IMR-90 (cell line): ENCODE measurements around the gene RPTOR. TPM values are rescaled to one million over a fixed set of nuclear protein-coding genes. Genes with fewer than 3 reads are reported as not detected.

ENCODE experiments used
- ATAC-seq: fragments of 200-7000 bp; cut with Tn5 transposase; 2 replicates; pipeline ENCODE4 v1.9.1; 2020; ENCODE audit warnings: low read depth, mild to moderate bottlenecking, moderate library complexity
- BruUV-seq: library from RNA; stranded (reverse); fragments of 400-500 nt; replicated peaks from 2 replicates; lab custom pipeline; 2021; lab: Mats Ljungman, UMichigan
- CTCF ChIA-PET: fragments of 300-600 bp; formaldehyde crosslinking; extraction: SDS; loops from one replicate; lab custom pipeline; 2021; ENCODE audit warnings: antibody characterized with exemption; lab: Yijun Ruan, JAX
- POLR2A ChIA-PET: fragments of 300-600 bp; sonication (Branson Sonifier 250); formaldehyde crosslinking; loops from one replicate; lab custom pipeline; 2022; ENCODE audit warnings: antibody characterized with exemption; ENCODE audit not compliant: unreplicated experiment; lab: Charles Lee
- DNase-seq: peaks from one replicate; pipeline ENCODE4 v3.0.0; 2013
- H2AFZ ChIP-seq: replicated peaks from 2 replicates; pipeline ENCODE3; 2013; ENCODE audit warnings: low read length, mild to moderate bottlenecking; ENCODE audit not compliant: poor library complexity
- H2AK5ac ChIP-seq: 2 replicates; pipeline ENCODE4 v1.6.1; 2013; ENCODE audit warnings: low read depth, low read length, inconsistent platforms
- H2AK9ac ChIP-seq: replicated peaks from 2 replicates; pipeline ENCODE3; 2013; ENCODE audit warnings: mild to moderate bottlenecking, low read depth, low read length, moderate library complexity; ENCODE audit not compliant: poor library complexity
- H2BK120ac ChIP-seq: 2 replicates; pipeline ENCODE4 v1.6.1; 2013; ENCODE audit warnings: low read depth, low read length, inconsistent platforms
- H2BK15ac ChIP-seq: 3 replicates; pipeline ENCODE4 v1.6.1; 2013; ENCODE audit warnings: low read depth, low read length, inconsistent platforms
- H2BK20ac ChIP-seq: 2 replicates; pipeline ENCODE4 v1.6.1; 2013; ENCODE audit warnings: low read depth, mild to moderate bottlenecking, inconsistent platforms, low read length, moderate library complexity
- H2BK5ac ChIP-seq: 2 replicates; pipeline ENCODE4 v1.6.1; 2013; ENCODE audit warnings: mild to moderate bottlenecking, low read depth, low read length, inconsistent platforms; ENCODE audit not compliant: poor library complexity, severe bottlenecking
- H3K14ac ChIP-seq: replicated peaks from 2 replicates; pipeline ENCODE4 v1.6.1; 2013; ENCODE audit warnings: low read depth, low read length, inconsistent platforms
- H3K18ac ChIP-seq: 2 replicates; pipeline ENCODE4 v1.6.1; 2013; ENCODE audit warnings: low read depth, low read length, control low read depth
- H3K23ac ChIP-seq: 2 replicates; pipeline ENCODE4 v1.6.1; 2013; ENCODE audit warnings: low read depth, low read length, inconsistent platforms
- H3K27ac ChIP-seq: 2 replicates; pipeline ENCODE4 v1.5.1; 2013; ENCODE audit warnings: mild to moderate bottlenecking, control low read depth, low read length; ENCODE audit not compliant: insufficient read depth
- H3K27me3 ChIP-seq: 2 replicates; pipeline ENCODE4 v1.6.1; 2013; ENCODE audit warnings: low read length; ENCODE audit not compliant: control insufficient read depth, insufficient read depth
- H3K36me3 ChIP-seq: 2 replicates; pipeline ENCODE4 v1.6.1; 2013; ENCODE audit warnings: low read length, mixed read lengths; ENCODE audit not compliant: control insufficient read depth, insufficient read depth
- H3K4ac ChIP-seq: 2 replicates; pipeline ENCODE4 v1.6.1; 2013; ENCODE audit warnings: low read depth, low read length, inconsistent platforms
- H3K4me1 ChIP-seq: 2 replicates; pipeline ENCODE4 v1.6.1; 2013; ENCODE audit warnings: low read length, mixed read lengths; ENCODE audit not compliant: control insufficient read depth, insufficient read depth
- H3K4me2 ChIP-seq: 2 replicates; pipeline ENCODE4 v1.6.1; 2013; ENCODE audit warnings: low read depth, mild to moderate bottlenecking, control low read depth, low read length, moderate library complexity
- H3K4me3 ChIP-seq: 2 replicates; pipeline ENCODE4 v1.5.1; 2013; ENCODE audit warnings: low read depth, mild to moderate bottlenecking, control low read depth, low read length, moderate library complexity; ENCODE audit not compliant: insufficient read depth
- H3K56ac ChIP-seq: 2 replicates; pipeline ENCODE4 v1.6.1; 2013; ENCODE audit warnings: low read length, inconsistent platforms; ENCODE audit not compliant: insufficient read depth; ENCODE audit errors: extremely low read depth
- H3K79me1 ChIP-seq, 2 experiments: 2 replicates each; pipeline ENCODE4 v1.6.1; 2013; ENCODE audit warnings: low read length in 2 of 2, inconsistent platforms in 1 of 2, low read depth in 1 of 2
- H3K9ac ChIP-seq: 2 replicates; pipeline ENCODE4 v1.6.1; 2013; ENCODE audit warnings: low read depth, low read length, control low read depth
- H3K9me1 ChIP-seq: 2 replicates; pipeline ENCODE4 v1.6.1; 2013; ENCODE audit warnings: low read length, inconsistent platforms; ENCODE audit not compliant: insufficient read depth
- H3K9me3 ChIP-seq: 2 replicates; pipeline ENCODE4 v1.6.1; 2013; ENCODE audit warnings: low read length; ENCODE audit not compliant: control insufficient read depth, insufficient read depth
- H4K20me1 ChIP-seq: 2 replicates; pipeline ENCODE4 v1.6.1; 2013; ENCODE audit warnings: low read length, inconsistent platforms; ENCODE audit not compliant: insufficient read depth
- H4K5ac ChIP-seq: 2 replicates; pipeline ENCODE4 v1.6.1; 2013; ENCODE audit warnings: mild to moderate bottlenecking, low read depth, low read length, control low read depth
- H4K8ac ChIP-seq, 2 experiments: 2 replicates each; pipeline ENCODE4 v1.6.1; 2013; ENCODE audit warnings: low read depth in 2 of 2, low read length in 2 of 2, control low read depth in 1 of 2, inconsistent platforms in 1 of 2
- H4K91ac ChIP-seq: 2 replicates; pipeline ENCODE4 v1.6.1; 2013; ENCODE audit warnings: low read depth, low read length, inconsistent platforms; ENCODE audit not compliant: insufficient read depth
- BHLHE40 ChIP-seq: fragments of 150-350 bp; IDR thresholded peaks from 2 replicates; pipeline ENCODE4 v1.6.1; 2016; ENCODE audit warnings: mild to moderate bottlenecking, low read depth, low read length
- CEBPB ChIP-seq: IDR thresholded peaks from 2 replicates; pipeline ENCODE4 v1.6.1; 2012; ENCODE audit warnings: low read depth, low read length, improper control_type of control experiment
- MXI1 ChIP-seq: IDR thresholded peaks from 2 replicates; pipeline ENCODE4 v1.6.1; 2012; ENCODE audit warnings: low read depth, mild to moderate bottlenecking, low read length, moderate library complexity, borderline replicate concordance
- NFE2L2 ChIP-seq: fragments of 150-350 bp; IDR thresholded peaks from 2 replicates; pipeline ENCODE4 v1.6.1; 2016; ENCODE audit warnings: low read depth, mild to moderate bottlenecking, low read length
- RAD21 ChIP-seq: IDR thresholded peaks from 2 replicates; pipeline ENCODE4 v1.6.1; 2012; ENCODE audit warnings: low read length, improper control_type of control experiment
- RFX5 ChIP-seq: IDR thresholded peaks from 2 replicates; pipeline ENCODE4 v1.8.0; 2012; ENCODE audit warnings: low read depth, mild to moderate bottlenecking, low read length, moderate library complexity
- SMC3 ChIP-seq: fragments of 150-350 bp; IDR thresholded peaks from 2 replicates; pipeline ENCODE4 v1.6.1; 2016; ENCODE audit warnings: low read depth, mild to moderate bottlenecking, antibody characterized with exemption, low read length, moderate library complexity
- WGBS, 2 experiments: methylation state at CpG; one replicate each; pipeline versions ENCODE4 v1.1.5 to v1.1.7; 2013; ENCODE audit warnings: missing lambda C conversion rate in 2 of 2; ENCODE audit not compliant: insufficient read length in 1 of 2; ENCODE audit errors: extremely low coverage in 2 of 2; 5-methylcytosine and 5-hydroxymethylcytosine counted together
- dilution Hi-C: fragments of 300-500 bp; cut with HindIII; formaldehyde crosslinking; loops from one replicate; pipeline ENCODE4 v1.14.3; 2018; ENCODE audit warnings: low sequenced_read_pairs; ENCODE audit not compliant: unreplicated experiment
- in situ Hi-C: fragments of 300-500 bp; cut with MboI; formaldehyde crosslinking; loops from 3 replicates; pipeline ENCODE4 v1.14.3; 2019; ENCODE audit warnings: low sequenced_read_pairs, inconsistent platforms, mixed read lengths
- intact Hi-C: fragments of 100-400 bp; cut with micrococcal nuclease; formaldehyde crosslinking; loops from 2 replicates; pipeline ENCODE4 v1.10.0; 2022
- polyA plus RNA-seq, 3 experiments: library from polyadenylated mRNA; depleted of rRNA; stranded (reverse); fragments of >200 nt; gene quantifications; 2 replicates each; pipeline ENCODE4 v1.2.3, GENCODE V29; 2012; ENCODE audit warnings: low replicate concordance in 1 of 3
- total RNA-seq: library from RNA; depleted of rRNA; stranded (reverse); fragments of >200 nt; gene quantifications from 2 replicates; pipeline ENCODE4 v1.2.3, GENCODE V29; 2012
- TF ChIP-seq, protein P1 (sequence below): fragments of 150-350 bp; IDR thresholded peaks from 2 replicates; pipeline ENCODE4 v1.6.1; 2016; ENCODE audit warnings: low read depth, mild to moderate bottlenecking, low read length, moderate library complexity, borderline replicate concordance

Gene RPTOR
- total and polyA plus RNA-seq, 2 of the 4 experiments (the other 2 are of a cell fraction) = 10.8 to 14.7 TPM

DNA sequence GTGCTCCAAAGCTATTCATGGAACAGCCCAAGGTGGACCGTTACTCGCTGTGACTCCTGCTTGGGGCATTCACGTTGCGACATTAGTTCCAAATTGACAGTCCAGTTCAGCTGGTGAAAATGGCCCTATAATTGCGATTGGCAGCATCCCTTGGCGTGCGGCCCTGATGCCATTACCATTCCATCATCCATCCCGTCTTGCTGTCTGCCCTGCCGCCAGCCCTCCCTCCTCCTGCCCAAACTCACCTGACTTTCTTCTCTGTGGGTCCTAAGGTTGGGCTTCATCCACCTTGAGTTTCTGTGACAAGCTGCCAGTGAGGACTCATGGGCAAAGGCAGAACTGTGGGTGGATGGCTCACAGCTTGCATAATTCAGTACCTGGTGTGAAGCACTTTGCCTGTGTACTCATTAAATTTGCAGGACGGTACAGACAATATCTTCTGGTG, 104.6 kb downstream of the RPTOR start:
- Histone ChIP-seq H3K27me3 (no peaks in the 10 kb centered on the region), H3K4me1 (peaks cover 21% of the 10 kb centered on the region), H3K9me1 (peaks cover 29% of the 10 kb centered on the region), H3K4me2 (no peak overlapping the region), H2BK120ac (peak overlapping the region; percentile 90), H2BK5ac (peak overlapping the region; percentile 72), H4K91ac (peak overlapping the region; percentile 83), H3K18ac (peak overlapping the region; percentile 13; the same call in 1 of the 2 replicates), H3K4me3 (no peak overlapping the region), H3K9ac (no peak overlapping the region; the same call in 1 of the 2 replicates), H4K5ac (no peak overlapping the region), H3K14ac (peak overlapping the region; percentile 97), H3K9me3 (no peaks in the 10 kb centered on the region), H2AK5ac (peak overlapping the region; percentile 99), H2BK20ac (peak overlapping the region; percentile 85), H3K23ac (peak overlapping the region; percentile 87), H3K36me3 (no peaks in the 10 kb centered on the region), H4K20me1 (peaks cover 13% of the 10 kb centered on the region; the same call in 1 of the 2 replicates), H3K27ac (no peak overlapping the region; the same call in 1 of the 2 replicates), H3K4ac (peak overlapping the region; percentile 93), H2BK15ac (peak overlapping the region; percentile 73), H4K8ac (peak overlapping the region in 1 of 2 experiments; percentile 85; a peak in 3 of 4 replicates), H2AFZ (peak overlapping the region; percentile 28), H3K79me1 (peaks cover 50 to 81% of the 10 kb centered on the region in 2 experiments), H2AK9ac (peak overlapping the region; percentile 88), H3K56ac (no peak overlapping the region)
- ATAC-seq = no peak
- TF ChIP-seq BHLHE40 = no peak
- TF ChIP-seq RFX5 = no peak
- no peak for TF ChIP-seq SMC3
- no peak for TF ChIP-seq MXI1
- peak; percentile 48 for TF ChIP-seq CEBPB
- no peak for TF ChIP-seq RAD21
- TF ChIP-seq, protein P1, sequence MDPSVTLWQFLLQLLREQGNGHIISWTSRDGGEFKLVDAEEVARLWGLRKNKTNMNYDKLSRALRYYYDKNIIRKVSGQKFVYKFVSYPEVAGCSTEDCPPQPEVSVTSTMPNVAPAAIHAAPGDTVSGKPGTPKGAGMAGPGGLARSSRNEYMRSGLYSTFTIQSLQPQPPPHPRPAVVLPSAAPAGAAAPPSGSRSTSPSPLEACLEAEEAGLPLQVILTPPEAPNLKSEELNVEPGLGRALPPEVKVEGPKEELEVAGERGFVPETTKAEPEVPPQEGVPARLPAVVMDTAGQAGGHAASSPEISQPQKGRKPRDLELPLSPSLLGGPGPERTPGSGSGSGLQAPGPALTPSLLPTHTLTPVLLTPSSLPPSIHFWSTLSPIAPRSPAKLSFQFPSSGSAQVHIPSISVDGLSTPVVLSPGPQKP = no peak
- no peak for TF ChIP-seq NFE2L2
- CTCF ChIA-PET = interaction anchor here (0.6 kb wide), 1 partner anchor 62 kb away, joined by 3 read pairs; no protein-coding TSS in a partner anchor
- POLR2A ChIA-PET = no interaction called here
- BruUV-seq = no TSS peak
- in situ Hi-C loops (no loop called here), intact Hi-C loops (no loop called here), dilution Hi-C loops (no loop called here)
- 90% methylated on average over 7 of the region's 10 CpGs; no CpG with 5 or more reads in 1 of the 2 experiments for WGBS, 2 experiments
- DNase-seq = no peak
